Esophagus squamous epithelium (tissue), 4 donors: ENCODE measurements around the gene ZNF525.

ENCODE experiments used
- POLR2A ChIP-seq, 4 donors: fragments of 450-650 bp; IDR thresholded peaks; one replicate each; pipeline ENCODE4 v1.6.1; 2017; ENCODE audit warnings: antibody characterized with exemption in 4 of 4, mild to moderate bottlenecking in 4 of 4, moderate library complexity in 3 of 4
- TF ChIP-seq, protein P1 (sequence below), 6 experiments: fragments of 450-650 bp in 4 of 6; fragments of 200-600 bp in 2 of 6; sonication (generic) in 2 of 6; IDR thresholded peaks; one replicate each; pipeline ENCODE4 v1.5.1; 2016 to 2019; ENCODE audit warnings: antibody characterized with exemption in 6 of 6, mild to moderate bottlenecking in 4 of 6, moderate library complexity in 4 of 6

DNA sequence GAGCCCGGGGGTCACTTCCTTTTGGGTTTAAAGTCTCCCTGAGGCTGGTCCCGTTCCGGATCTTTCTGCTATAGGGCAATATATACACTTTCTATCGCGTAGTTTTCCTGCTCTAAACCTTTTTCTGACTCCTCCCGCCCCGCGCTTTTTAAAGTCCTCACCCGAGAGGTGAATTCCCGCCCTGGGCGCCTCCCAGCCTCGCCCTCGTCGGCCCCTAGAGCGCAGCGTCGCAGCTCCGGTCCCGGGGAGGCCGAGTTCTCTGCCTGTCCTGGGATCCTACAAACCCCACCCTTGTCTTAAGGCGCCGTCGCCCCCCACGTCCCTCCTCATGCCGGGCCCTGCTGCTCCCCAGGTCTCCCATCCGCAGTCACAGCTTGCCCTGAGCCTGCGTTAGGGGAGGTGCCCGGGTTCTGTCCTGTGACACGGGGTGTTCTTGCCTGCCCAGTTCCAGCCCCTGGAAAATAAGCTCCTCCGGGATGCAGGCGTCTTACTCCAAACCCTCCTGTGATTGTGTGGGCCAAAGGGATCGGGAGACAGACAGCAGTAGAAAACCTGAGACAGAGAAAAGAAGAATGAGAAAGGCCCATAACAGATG lies 491 bp downstream of the ZNF525 start:
- TF ChIP-seq, protein P1, sequence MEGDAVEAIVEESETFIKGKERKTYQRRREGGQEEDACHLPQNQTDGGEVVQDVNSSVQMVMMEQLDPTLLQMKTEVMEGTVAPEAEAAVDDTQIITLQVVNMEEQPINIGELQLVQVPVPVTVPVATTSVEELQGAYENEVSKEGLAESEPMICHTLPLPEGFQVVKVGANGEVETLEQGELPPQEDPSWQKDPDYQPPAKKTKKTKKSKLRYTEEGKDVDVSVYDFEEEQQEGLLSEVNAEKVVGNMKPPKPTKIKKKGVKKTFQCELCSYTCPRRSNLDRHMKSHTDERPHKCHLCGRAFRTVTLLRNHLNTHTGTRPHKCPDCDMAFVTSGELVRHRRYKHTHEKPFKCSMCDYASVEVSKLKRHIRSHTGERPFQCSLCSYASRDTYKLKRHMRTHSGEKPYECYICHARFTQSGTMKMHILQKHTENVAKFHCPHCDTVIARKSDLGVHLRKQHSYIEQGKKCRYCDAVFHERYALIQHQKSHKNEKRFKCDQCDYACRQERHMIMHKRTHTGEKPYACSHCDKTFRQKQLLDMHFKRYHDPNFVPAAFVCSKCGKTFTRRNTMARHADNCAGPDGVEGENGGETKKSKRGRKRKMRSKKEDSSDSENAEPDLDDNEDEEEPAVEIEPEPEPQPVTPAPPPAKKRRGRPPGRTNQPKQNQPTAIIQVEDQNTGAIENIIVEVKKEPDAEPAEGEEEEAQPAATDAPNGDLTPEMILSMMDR (IDR thresholded peaks at IDR 0.05): no peak
- TF ChIP-seq POLR2A (IDR thresholded peaks at IDR 0.05): no peak
